Colonic mucosa (tissue), 4 donors: ENCODE results near the gene CLSTN1. TPM values are rescaled to one million over a fixed set of nuclear protein-coding genes. Genes with fewer than 3 reads are reported as not detected.

Experiments used
- DNase-seq: peaks from one replicate; pipeline ENCODE4 v3.0.0-alpha.2; 2020
- H3K27ac ChIP-seq: fragments of 200-600 bp; one replicate; pipeline ENCODE4 v1.8.0; 2021
- H3K27me3 ChIP-seq: fragments of 200-600 bp; one replicate; pipeline ENCODE4 v1.8.0; 2021
- H3K36me3 ChIP-seq: fragments of 200-600 bp; one replicate; pipeline ENCODE4 v1.8.0; 2021
- H3K4me1 ChIP-seq: fragments of 200-600 bp; one replicate; pipeline ENCODE4 v1.8.0; 2021; ENCODE audit warnings: mild to moderate bottlenecking
- H3K4me3 ChIP-seq: fragments of 200-600 bp; one replicate; pipeline ENCODE4 v1.8.0; 2021
- H3K9ac ChIP-seq, 2 donors: one replicate each; pipeline ENCODE4 v1.7.0; 2013; ENCODE audit warnings: control low read depth in 2 of 2, low read depth in 2 of 2, low read length in 2 of 2
- H3K9me3 ChIP-seq: fragments of 200-600 bp; one replicate; pipeline ENCODE4 v1.8.0; 2021
- CTCF ChIP-seq: fragments of 200-600 bp; IDR thresholded peaks from one replicate; pipeline ENCODE4 v1.8.0; 2022; ENCODE audit warnings: antibody characterized with exemption, mild to moderate bottlenecking
- intact Hi-C: fragments of 100-400 bp; cut with DNase I; formaldehyde crosslinking; loops from one replicate; pipeline ENCODE4 v1.14.1; 2022
- total RNA-seq, 2 donors: library from RNA; stranded (reverse); fragmentation: NEBNext Ultra II Directional in 1 of 2; extraction: Animal tissue kit (Norgen Biotek cat#: 25700) in 1 of 2; gene quantifications; one replicate each; pipeline ENCODE4 v1.2.1, GENCODE V29; 2021
- donor health status: healthy.
- donor health status: DM: no; HTN: no; CAD: no.
- donor health status: DM: no; HTN: no; CAD: no.

CLSTN1 gene
- total RNA-seq, 2 donors from 2014 or later = 215 to 226 TPM

- Histone ChIP-seq H3K36me3 (no peaks in the 10 kb centered on the region), H3K9ac (no peak overlapping the region), H3K27me3 (no peaks in the 10 kb centered on the region), H3K27ac (no peak overlapping the region), H3K4me1 (no peaks in the 10 kb centered on the region), H3K9me3 (no peaks in the 10 kb centered on the region), H3K4me3 (no peak overlapping the region)
- intact Hi-C loops = no loop called here
- TF ChIP-seq CTCF = no peak
- DNase-seq = no peak
Measured at GRCh38 chr1:9759939-9760338, 63.8 kb downstream of the CLSTN1 start.

GRCh38 chr1:9758559-9759121 lies 65.1 kb downstream of the CLSTN1 start:
- no peaks in the 10 kb centered on the region for H3K9me3 ChIP-seq
- no peaks in the 10 kb centered on the region for H3K27me3 ChIP-seq
- H3K4me3 ChIP-seq = no peak overlapping the region
- no peak overlapping the region for H3K9ac ChIP-seq
- no peak overlapping the region for H3K27ac ChIP-seq
- H3K4me1 ChIP-seq = no peaks in the 10 kb centered on the region
- DNase-seq = no peak
- TF ChIP-seq CTCF = no peak
- intact Hi-C loops = no loop called here
- no peaks in the 10 kb centered on the region for H3K36me3 ChIP-seq

- Histone ChIP-seq H3K4me3 (no peak overlapping the region), H3K27ac (no peak overlapping the region), H3K9ac (no peak overlapping the region), H3K4me1 (no peaks in the 10 kb centered on the region), H3K27me3 (no peaks in the 10 kb centered on the region), H3K9me3 (no peaks in the 10 kb centered on the region), H3K36me3 (peaks cover 4% of the 10 kb centered on the region)
- no peak for DNase-seq
- intact Hi-C loops = no loop called here
- no peak for TF ChIP-seq CTCF
Measured at GRCh38 chr1:9755441-9755995, 68.2 kb downstream of the CLSTN1 start.

GRCh38 chr1:9753121-9753531 lies 70.6 kb downstream of the CLSTN1 start:
- H3K36me3 ChIP-seq = peaks cover 4% of the 10 kb centered on the region
- H3K27ac ChIP-seq = no peak overlapping the region
- no peak for DNase-seq

GRCh38 chr1:9751971-9752370 lies 71.8 kb downstream of the CLSTN1 start:
- intact Hi-C loops = no loop called here
- Histone ChIP-seq H3K36me3 (peaks cover 4% of the 10 kb centered on the region), H3K27ac (no peak overlapping the region), H3K27me3 (no peaks in the 10 kb centered on the region), H3K4me3 (no peak overlapping the region), H3K4me1 (no peaks in the 10 kb centered on the region), H3K9ac (no peak overlapping the region), H3K9me3 (no peaks in the 10 kb centered on the region)
- no peak for TF ChIP-seq CTCF
- DNase-seq = no peak

More at GRCh38 chr1:9753121-9753531, 70.6 kb downstream of the CLSTN1 start:
- no peaks in the 10 kb centered on the region for H3K9me3 ChIP-seq
- no peak overlapping the region for H3K4me3 ChIP-seq
- no peak for TF ChIP-seq CTCF
- H3K9ac ChIP-seq = no peak overlapping the region
- intact Hi-C loops = no loop called here
- no peaks in the 10 kb centered on the region for H3K4me1 ChIP-seq
- H3K27me3 ChIP-seq = no peaks in the 10 kb centered on the region
